ACHN (cell line): ENCODE measurements around the gene SMAD6.

ENCODE experiments used
- DNase-seq: peaks from one replicate; pipeline ENCODE4 v3.0.0-alpha.2; 2015
- in situ Hi-C: cut with HindIII; loops from 2 replicates; pipeline ENCODE4 v1.10.0; 2017; ENCODE audit warnings: low sequenced_read_pairs, low pct_ligation_motif_present, low pct_unique_long_range_greater_than_20kb

The SMAD6 gene

GRCh38 chr15:66763186-66764071 is 61.4 kb downstream of the SMAD6 start:
- DNase-seq, result no peak
- in situ Hi-C loops, result no loop called here

DNA sequence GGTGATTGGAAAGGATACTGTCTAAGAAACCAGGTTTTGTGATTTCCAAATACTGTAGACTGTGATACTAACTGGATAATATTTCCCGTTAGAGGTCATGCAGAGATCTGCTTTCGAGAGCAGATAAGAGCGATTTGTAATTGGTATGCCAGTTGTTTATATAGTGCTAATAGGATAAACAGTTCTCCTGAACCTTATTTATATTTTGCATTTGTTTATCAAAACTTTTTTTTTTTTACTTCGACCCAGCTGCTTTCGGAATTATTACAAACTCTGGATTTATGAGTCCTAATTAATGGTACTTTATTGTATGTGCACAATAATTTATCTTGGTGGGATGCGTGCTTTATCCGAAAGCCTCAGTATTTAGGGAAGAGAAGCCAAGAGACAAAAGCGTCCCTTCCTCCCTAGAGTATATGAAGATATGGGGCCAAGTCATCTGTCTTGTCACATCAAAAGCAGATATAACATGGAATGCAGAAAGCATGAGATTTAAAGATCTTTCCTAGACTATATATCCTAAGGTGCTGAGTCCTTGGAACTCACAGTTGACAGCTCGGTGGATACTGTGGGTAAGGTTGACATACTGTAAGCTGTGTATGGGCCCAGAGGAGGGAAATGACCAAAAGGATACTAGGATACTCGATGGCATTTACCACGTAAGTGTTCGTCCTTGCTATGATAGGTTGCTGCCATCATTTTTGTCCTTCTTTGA is 62.2 kb downstream of the SMAD6 start:
- in situ Hi-C loops, result no loop called here
- DNase-seq, result no peak

- in situ Hi-C loops, result no loop called here
- peak; percentile 94 for DNase-seq
Measured at GRCh38 chr15:66765478-66766281, 63.6 kb downstream of the SMAD6 start.

- DNase-seq, result peak; percentile 37
- in situ Hi-C loops, result no loop called here
Measured at GRCh38 chr15:66766282-66767230, 64.5 kb downstream of the SMAD6 start.

GRCh38 chr15:66767240-66767659 is 65.2 kb downstream of the SMAD6 start:
- DNase-seq, result no peak
- in situ Hi-C loops, result no loop called here

DNA sequence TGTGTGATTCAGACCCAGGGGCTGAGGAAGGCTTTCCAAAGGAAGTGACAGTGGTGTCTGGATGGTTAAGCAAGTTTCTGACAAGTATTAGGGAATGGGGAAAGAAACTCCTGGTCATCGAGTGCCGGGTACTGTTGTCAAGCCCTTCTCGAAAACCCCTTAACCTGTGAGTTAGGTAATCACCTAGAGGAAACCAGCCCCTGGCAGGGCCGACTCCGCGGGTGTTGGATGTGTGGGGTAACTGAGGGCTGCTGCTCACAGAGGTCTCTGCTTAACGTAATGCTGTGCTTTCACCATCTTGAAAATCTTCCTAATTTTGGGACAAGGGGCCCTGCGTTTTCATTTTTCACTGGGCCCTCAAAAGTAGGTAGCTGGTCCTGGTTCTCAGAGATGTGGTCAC is 67.0 kb downstream of the SMAD6 start:
- in situ Hi-C loops, result no loop called here
- DNase-seq, result no peak

- in situ Hi-C loops, result no loop called here
- no peak for DNase-seq
Measured at GRCh38 chr15:66770518-66771350, 68.7 kb downstream of the SMAD6 start.

- no peak for DNase-seq
- in situ Hi-C loops, result no loop called here
Measured at GRCh38 chr15:66771351-66771650, 69.3 kb downstream of the SMAD6 start.

DNA sequence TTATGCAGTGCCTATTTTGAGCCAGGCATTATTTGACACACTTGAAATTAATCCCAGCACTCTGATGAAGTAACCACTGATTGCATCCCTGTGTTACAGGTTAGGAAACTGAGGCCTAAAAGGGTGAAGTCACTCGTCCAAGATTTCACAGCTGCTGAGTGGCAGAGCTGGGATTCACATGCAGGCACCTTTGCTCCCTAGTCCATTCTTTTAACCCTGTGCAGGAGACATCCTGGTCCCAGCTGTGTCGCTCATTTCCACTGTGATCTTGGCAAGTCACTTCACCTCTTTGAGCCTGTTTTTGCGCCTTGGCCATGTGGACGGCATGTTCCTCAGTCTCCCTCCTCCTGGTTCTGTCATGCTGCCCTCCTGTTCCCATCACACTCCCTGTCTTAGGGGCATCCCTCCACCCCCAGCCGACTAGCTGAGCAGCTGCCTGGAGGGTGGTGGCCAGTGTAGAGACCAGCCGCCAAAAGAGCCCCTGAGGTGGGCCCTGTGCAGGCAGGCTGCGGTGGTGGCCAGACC is 70.6 kb downstream of the SMAD6 start:
- no peak for DNase-seq
- in situ Hi-C loops, result no loop called here

GRCh38 chr15:66773129-66773873 is 71.3 kb downstream of the SMAD6 start:
- in situ Hi-C loops, result no loop called here
- DNase-seq, result peak; percentile 71

DNA sequence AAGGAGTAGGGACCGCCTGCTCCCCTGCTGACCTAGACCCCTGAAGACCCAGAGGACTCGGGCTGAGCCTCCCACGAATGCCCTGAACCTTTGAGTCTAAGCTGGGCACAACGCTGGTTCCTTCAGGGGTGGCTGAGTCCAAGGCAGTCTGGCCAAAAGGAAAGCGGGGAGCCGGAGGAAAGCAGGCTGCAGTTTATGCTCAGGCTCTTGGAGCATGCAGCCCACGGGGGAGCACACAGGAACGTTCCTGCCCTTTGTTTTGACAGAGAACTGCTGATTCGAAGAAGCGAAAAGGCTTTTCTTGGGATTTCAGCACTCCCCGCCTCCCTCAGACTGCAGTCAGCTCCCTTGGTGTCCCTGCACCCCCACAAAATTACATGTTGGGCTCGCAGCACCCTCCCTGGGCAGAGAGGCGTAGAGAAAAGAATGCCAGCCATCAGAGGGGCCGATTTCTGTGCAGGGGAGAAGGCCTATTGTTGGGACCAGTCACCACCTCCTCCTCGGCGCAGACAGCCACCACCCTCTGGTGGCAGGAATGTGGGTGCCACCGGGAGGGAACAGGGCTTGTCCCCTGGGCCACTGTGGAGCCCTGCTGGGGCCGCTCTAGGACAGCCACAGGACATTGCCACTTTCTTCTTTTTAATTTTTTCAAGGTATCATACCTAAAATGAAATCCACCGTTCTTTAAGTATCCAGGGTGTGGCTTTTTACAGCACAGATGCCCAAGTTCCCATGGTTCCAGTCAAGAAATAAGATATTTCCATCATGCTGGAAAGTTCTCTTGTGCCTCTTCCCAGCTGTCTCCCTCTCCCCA is 72.2 kb downstream of the SMAD6 start:
- in situ Hi-C loops, result no loop called here
- DNase-seq, result peak; percentile 77

DNA sequence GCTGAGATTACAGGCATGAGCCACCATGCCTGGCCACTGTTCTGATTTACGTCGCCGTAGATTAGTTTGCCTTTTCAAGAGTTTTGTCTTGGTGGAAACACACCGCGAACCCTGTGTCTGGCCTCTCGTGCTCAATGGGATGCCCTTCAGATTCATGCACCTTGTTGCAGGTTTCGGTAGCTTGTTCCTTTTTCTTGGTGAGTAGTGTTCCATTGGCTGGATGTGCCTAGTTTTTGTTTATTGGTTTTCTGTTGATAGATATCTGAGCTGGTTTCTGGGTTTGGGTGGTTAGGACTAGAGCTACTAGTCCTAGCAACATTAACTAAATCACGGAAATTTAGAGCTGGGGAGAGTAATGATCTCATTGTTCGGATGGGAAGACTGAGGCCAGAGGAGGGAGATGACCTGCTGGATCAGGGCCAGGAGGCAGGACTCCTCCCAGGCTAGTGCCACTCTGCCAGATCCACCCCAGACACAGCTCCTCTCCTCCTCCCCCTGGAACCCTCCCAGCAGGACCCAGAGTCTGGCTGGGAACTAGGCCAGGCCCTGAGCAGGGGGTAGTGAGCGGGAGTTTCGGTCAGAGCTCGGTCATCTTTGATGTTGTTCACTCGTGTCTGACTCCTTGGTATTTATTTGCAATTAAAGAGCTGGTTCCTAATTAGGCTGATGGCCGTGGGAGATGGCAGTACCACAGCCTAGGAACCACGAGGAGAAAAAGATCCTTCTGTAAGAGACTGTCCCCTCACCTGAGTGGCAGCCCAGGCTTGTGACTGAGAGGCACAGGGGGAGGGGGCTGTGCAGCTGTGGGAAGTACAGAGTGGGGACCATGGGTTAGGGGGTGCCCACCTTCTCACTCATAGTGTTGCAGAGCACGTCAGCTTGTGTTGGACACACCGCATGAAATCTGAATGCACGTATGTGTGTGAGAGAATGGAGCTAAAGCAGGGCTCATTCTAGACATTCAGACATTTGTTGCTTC is 73.4 kb downstream of the SMAD6 start:
- DNase-seq, result no peak
- in situ Hi-C loops, result no loop called here

DNA sequence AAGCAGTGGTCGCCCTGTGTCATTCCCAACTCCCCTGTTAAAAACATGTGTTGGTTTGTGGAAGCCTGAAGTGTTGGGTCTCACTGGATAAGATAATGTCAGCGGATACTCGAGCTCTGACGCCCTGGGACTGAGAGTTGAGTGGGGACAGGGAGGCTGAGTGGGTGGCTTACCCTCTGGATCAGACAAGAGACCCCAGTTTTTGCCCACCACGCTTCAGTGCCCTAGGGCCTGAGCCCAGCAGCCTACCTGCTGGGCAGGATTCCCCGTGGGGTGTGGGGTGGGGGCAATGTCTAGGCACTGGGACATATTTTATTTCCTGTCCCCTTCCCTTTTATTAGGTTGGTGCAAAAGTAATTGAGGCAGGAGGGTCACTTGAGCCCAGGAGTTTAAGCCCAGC is 75.0 kb downstream of the SMAD6 start:
- in situ Hi-C loops, result no loop called here
- DNase-seq, result no peak

GRCh38 chr15:66777596-66778313 is 75.7 kb downstream of the SMAD6 start:
- in situ Hi-C loops, result no loop called here
- no peak for DNase-seq
